ENCODE measurements around the gene SEMA3A. TPM values are rescaled to one million over a fixed set of nuclear protein-coding genes. Genes with fewer than 3 reads are reported as not detected.
"Not testable (repeated sequence)": the region's sequence is repeated elsewhere in the genome, so short reads cannot be mapped to it uniquely, and the experiment has no call there.

SEMA3A gene
- total RNA-seq, 2 donors from 2014 or later = not detected

DNA sequence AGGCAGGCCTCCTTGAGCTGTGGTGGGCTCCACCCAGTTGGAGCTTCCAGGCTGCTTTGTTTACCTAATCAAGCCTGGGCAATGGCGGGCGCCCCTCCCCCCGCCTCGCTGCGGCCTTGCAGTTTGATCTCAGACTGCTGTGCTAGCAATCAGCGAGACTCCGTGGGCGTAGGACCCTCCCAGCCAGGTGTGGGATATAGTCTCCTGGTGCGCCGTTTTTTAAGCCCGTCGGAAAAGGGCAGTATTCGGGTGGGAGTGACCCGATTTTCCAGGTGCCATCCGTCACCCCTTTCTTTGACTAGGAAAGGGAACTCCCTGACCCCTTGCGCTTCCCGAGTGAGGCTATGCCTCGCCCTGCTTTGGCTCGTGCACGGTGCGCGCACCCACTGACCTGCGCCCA is 139.4 kb downstream of the SEMA3A start:
- not testable (repeated sequence) for ATAC-seq, H3K4me1 Mint-ChIP-seq

DNA sequence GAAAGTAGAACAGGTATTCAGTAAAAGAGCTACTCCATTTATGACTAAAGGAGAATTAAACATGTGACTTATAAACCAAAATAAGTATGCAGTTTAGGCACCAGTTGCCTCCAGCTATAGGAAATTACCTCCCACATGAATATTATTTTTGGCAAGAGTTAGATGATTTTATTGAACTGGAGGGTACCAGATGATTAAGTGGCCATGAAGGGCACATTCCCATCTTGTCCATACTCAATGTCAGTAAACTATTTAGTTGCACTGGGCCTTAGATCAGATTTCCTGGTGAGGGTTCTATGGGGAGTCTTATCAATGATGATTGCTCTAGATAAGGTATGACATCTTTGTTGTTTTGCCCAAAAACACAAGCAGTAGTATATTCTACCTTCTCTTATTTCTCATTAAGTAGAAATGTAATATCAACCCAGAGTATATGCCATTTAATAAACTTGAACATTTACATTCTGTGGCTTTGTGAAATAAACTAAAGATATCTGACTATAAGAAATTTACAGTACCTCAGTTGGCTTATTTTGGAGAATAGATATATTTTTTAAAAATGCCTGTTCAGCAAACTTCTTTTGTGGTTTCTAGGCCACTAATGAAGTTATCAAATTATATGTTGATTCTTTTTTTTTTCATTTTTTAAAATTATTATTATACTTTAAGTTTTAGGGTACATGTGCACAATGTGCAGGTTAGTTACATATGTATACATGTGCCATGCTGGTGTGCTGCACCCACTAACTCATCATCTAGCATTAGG is 145.3 kb downstream of the SEMA3A start:
- Mint-ChIP-seq H3K4me1 (no peaks in the 10 kb centered on the region), H3K27me3 (no peaks in the 10 kb centered on the region), H3K36me3 (ENCODE audit: low read depth) (no peaks in the 10 kb centered on the region), H3K27ac (no peak overlapping the region), H3K4me3 (no peak overlapping the region)
- no peaks in the 10 kb centered on the region for H3K9me3 ChIP-seq (ENCODE audit: control insufficient read depth, low read length, poor library complexity, severe bottlenecking)
- DNase-seq (no peak), ATAC-seq (no peak)

More for the DNA sequence above, 139.4 kb downstream of the SEMA3A start:
- not testable (repeated sequence) for H3K27ac Mint-ChIP-seq; H3K27me3 Mint-ChIP-seq; H3K36me3 Mint-ChIP-seq (ENCODE audit: low read depth); H3K9me3 ChIP-seq (ENCODE audit: control insufficient read depth, low read length, poor library complexity, severe bottlenecking); H3K4me3 Mint-ChIP-seq; DNase-seq

DNA sequence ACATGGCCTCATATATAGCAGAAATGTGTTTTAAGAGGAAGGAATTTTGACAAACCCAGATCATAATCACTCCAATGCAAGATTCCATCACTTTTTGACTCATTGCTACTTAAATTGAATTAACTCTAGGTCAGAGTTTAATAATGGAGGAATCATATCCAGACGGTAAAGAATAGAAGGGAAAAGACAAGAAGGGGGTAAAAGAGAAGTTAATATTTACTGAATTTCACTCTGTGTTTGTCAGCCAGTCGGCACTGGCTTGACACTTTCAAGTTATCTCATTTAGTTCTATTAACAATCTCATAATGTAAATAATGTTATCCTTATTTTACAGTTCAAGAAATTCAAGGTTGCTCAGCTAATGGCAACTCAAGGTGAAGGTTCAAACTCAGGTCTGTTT is 147.5 kb downstream of the SEMA3A start:
- Mint-ChIP-seq H3K27ac (no peak overlapping the region), H3K4me3 (no peak overlapping the region), H3K36me3 (ENCODE audit: low read depth) (no peaks in the 10 kb centered on the region), H3K27me3 (no peaks in the 10 kb centered on the region), H3K4me1 (no peaks in the 10 kb centered on the region)
- ATAC-seq = no peak
- no peak for DNase-seq
- no peaks in the 10 kb centered on the region for H3K9me3 ChIP-seq (ENCODE audit: control insufficient read depth, low read length, poor library complexity, severe bottlenecking)

DNA sequence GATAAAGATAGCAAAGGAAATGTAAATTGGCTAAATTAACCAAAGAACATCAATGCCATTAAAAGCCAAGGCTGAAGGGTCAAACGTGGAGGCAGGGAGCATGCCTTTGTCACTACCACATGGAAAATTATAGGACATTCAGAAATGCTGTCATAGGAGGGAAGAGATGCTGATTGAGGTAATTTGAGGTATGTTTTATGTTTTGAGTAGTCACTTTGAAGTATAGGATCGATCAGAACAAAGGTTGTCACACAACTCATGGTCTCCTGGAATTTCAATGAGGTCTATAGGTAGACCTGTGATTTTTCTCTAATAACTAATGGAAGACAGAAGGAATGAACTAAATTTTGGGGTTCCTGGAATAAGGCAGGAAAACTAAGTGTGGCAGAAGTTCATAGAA is 149.8 kb downstream of the SEMA3A start:
- ATAC-seq (no peak), DNase-seq (no peak)
- H3K27me3 Mint-ChIP-seq = no peaks in the 10 kb centered on the region
- H3K4me1 Mint-ChIP-seq = no peaks in the 10 kb centered on the region
- H3K4me3 Mint-ChIP-seq = no peak overlapping the region
- H3K36me3 Mint-ChIP-seq (ENCODE audit: low read depth) = no peaks in the 10 kb centered on the region
- no peak overlapping the region for H3K27ac Mint-ChIP-seq
- H3K9me3 ChIP-seq (ENCODE audit: control insufficient read depth, low read length, poor library complexity, severe bottlenecking) = no peaks in the 10 kb centered on the region

DNA sequence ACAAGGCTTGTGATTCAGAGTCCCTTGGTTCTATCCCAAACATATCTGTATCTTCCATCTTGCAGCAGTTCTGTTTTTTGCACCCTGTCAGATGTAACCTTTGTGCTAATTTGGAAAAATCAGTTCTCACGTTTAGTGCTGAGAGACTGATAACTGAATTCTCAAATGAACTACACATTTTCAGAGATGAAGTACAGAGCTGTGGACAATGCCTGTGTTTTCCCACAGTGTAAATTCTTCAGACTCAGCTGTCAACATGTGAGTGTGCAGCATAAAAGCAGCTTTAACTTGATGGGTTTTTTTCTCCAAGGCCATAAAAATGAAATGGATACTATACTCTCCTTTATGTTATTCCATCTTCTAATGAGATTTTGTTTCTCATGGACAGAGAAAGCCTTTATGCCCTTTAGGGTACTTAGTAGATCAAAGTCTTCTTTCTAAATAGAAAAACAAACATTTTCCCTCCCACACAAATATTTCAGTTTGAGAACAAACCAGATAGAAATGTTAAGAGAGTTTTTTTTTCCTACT is 150.9 kb downstream of the SEMA3A start:
- no peaks in the 10 kb centered on the region for H3K9me3 ChIP-seq (ENCODE audit: control insufficient read depth, low read length, poor library complexity, severe bottlenecking)
- H3K36me3 Mint-ChIP-seq (ENCODE audit: low read depth) = no peaks in the 10 kb centered on the region
- no peak for ATAC-seq
- no peak overlapping the region for H3K27ac Mint-ChIP-seq
- no peaks in the 10 kb centered on the region for H3K27me3 Mint-ChIP-seq
- no peaks in the 10 kb centered on the region for H3K4me1 Mint-ChIP-seq
- no peak overlapping the region for H3K4me3 Mint-ChIP-seq
- DNase-seq = no peak

DNA sequence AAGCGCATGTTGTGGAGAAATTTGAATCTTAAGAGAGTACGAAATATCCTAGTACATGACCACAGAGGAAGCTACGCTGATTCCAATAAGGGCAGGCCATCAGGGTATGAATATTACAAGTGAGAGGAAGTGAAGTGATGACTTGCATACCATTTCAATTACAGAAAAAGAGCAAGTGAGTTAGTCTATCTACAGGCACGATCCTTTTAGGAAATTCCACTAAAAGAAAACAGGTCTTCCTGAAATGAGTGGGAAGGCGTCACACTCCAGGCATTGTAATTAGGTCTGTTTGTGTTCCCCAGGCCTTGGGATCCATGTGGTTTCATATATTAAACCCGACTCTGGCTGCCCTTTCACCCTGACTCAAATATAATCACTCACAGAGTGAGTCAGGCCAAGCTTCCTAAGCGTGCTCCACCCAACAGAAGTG is 152.5 kb downstream of the SEMA3A start:
- DNase-seq (no peak), ATAC-seq (no peak)
- no peaks in the 10 kb centered on the region for H3K27me3 Mint-ChIP-seq
- H3K27ac Mint-ChIP-seq = no peak overlapping the region
- no peaks in the 10 kb centered on the region for H3K4me1 Mint-ChIP-seq
- H3K9me3 ChIP-seq (ENCODE audit: control insufficient read depth, low read length, poor library complexity, severe bottlenecking) = no peaks in the 10 kb centered on the region
- H3K4me3 Mint-ChIP-seq = no peak overlapping the region
- H3K36me3 Mint-ChIP-seq (ENCODE audit: low read depth) = no peaks in the 10 kb centered on the region

DNA sequence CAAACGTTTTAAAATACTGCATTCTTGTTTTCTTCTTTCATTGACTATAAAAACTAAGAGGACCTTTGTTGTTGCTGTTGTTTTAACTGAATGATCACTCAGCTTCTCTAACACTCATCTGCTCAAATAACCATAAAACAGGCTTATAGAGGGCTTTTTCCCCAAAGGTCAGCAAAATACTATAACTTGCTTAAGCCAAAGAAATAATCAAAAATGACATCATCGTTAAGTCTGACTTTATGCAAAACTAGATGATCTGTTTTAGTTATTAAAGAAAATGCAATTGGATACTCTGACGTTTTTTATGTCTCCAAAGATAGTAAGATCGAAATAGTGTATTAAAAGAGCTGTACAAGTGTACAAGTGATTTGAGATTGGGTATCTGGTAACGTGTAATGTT is 152.9 kb downstream of the SEMA3A start:
- Mint-ChIP-seq H3K27ac (no peak overlapping the region), H3K4me3 (no peak overlapping the region), H3K36me3 (ENCODE audit: low read depth) (no peaks in the 10 kb centered on the region), H3K4me1 (no peaks in the 10 kb centered on the region), H3K27me3 (no peaks in the 10 kb centered on the region)
- DNase-seq = no peak
- ATAC-seq = no peak
- no peaks in the 10 kb centered on the region for H3K9me3 ChIP-seq (ENCODE audit: control insufficient read depth, low read length, poor library complexity, severe bottlenecking)

DNA sequence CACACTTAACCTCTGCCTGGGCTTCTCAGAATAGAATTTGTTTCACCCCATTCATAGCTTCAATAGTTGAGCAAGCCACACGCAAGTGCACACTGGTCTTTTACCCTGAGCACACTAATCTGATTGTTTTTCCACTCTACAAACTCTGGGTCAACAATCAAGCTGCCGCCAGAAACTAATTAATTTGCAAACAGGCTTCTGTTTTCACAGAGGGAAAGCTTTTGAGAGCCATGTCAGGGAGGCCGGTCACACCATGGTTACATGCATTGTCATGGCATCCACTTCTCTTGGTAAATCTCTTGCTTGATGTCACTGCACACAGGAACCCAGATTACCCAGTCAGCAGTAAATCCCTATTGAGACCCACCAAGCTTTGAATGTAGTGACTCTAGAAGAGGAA is 154.2 kb downstream of the SEMA3A start:
- Mint-ChIP-seq H3K36me3 (ENCODE audit: low read depth) (no peaks in the 10 kb centered on the region), H3K27me3 (no peaks in the 10 kb centered on the region), H3K27ac (no peak overlapping the region), H3K4me3 (no peak overlapping the region), H3K4me1 (no peaks in the 10 kb centered on the region)
- DNase-seq = no peak
- H3K9me3 ChIP-seq (ENCODE audit: control insufficient read depth, low read length, poor library complexity, severe bottlenecking) = no peaks in the 10 kb centered on the region
- ATAC-seq = no peak

DNA sequence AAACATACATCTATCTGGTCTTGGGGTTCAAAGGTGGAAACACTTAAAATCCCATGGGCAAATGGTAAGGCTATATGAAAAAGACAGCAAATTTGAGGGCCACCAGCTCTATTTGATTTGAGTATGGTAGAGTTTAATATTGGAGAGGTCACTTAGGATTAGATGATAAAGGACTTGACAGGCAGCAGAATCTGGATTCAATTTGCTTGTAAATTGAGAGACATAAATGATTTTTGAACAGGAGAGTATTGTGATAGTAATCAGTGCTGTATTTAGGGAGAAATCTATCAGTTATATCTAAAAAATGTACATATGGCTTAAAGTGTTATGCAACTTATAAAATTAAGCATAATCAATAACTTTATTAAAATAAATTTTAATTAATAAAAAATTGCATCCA is 155.2 kb downstream of the SEMA3A start:
- H3K9me3 ChIP-seq (ENCODE audit: control insufficient read depth, low read length, poor library complexity, severe bottlenecking) = no peaks in the 10 kb centered on the region
- H3K4me3 Mint-ChIP-seq = no peak overlapping the region
- ATAC-seq (no peak), DNase-seq (no peak)
- no peak overlapping the region for H3K27ac Mint-ChIP-seq
- no peaks in the 10 kb centered on the region for H3K4me1 Mint-ChIP-seq
- H3K27me3 Mint-ChIP-seq = no peaks in the 10 kb centered on the region
- no peaks in the 10 kb centered on the region for H3K36me3 Mint-ChIP-seq (ENCODE audit: low read depth)

DNA sequence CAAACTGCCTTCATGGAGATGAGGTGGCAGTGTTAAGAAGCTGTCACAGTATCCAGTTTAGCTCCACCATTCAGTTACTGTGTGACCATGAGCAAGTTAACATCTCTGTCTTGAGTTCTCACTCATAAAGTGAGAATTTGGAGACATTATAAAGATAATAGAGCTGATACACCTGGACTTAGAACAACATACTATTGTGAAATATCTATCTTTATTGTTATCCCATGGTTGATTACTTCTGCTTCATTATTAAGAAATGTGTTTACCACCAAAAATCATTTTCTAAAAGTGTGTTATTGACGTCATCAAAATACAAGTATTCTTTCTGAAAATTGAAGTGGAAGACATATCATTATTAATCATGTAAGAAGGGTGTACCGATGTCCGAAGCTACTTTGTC is 166.9 kb downstream of the SEMA3A start:
- no peak for ATAC-seq
- no peak for DNase-seq

DNA sequence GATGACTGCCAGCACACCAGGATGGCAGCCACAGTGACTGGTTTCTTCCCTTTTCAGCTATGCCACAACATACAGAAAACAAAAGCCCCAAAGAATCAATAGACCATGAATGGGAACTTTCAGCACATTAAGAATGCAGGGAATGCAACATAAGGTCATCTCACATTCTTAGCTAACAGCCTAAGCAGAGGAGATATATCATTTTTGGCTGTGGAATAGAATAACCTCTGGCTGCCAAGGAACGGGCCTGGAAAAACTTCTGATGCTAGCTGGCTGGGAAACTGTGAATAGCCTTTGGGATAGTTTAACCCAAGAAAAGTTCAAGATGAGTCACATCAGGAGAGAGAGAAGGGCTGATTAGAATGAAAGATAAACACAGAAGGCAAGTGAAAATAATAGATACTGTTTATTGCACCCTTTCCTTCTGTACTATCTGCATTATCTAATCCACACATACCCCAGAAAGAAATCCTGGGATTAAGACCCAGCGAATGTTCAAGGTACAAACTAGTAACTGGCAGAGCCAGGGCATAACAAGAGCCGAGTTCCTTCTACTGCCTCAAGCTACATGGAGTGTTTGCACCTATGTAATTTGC is 169.2 kb downstream of the SEMA3A start:
- H3K4me1 Mint-ChIP-seq = no peaks in the 10 kb centered on the region
- H3K27ac Mint-ChIP-seq = no peak overlapping the region
- DNase-seq (no peak), ATAC-seq (no peak)
- H3K36me3 Mint-ChIP-seq (ENCODE audit: low read depth) = no peaks in the 10 kb centered on the region
- no peak overlapping the region for H3K4me3 Mint-ChIP-seq
- H3K27me3 Mint-ChIP-seq = no peaks in the 10 kb centered on the region
- no peaks in the 10 kb centered on the region for H3K9me3 ChIP-seq (ENCODE audit: control insufficient read depth, low read length, poor library complexity, severe bottlenecking)

More for the DNA sequence above, 166.9 kb downstream of the SEMA3A start:
- no peaks in the 10 kb centered on the region for H3K4me1 Mint-ChIP-seq
- no peak overlapping the region for H3K27ac Mint-ChIP-seq
- H3K9me3 ChIP-seq (ENCODE audit: control insufficient read depth, low read length, poor library complexity, severe bottlenecking) = no peaks in the 10 kb centered on the region
- no peak overlapping the region for H3K4me3 Mint-ChIP-seq
- no peaks in the 10 kb centered on the region for H3K36me3 Mint-ChIP-seq (ENCODE audit: low read depth)
- H3K27me3 Mint-ChIP-seq = no peaks in the 10 kb centered on the region

DNA sequence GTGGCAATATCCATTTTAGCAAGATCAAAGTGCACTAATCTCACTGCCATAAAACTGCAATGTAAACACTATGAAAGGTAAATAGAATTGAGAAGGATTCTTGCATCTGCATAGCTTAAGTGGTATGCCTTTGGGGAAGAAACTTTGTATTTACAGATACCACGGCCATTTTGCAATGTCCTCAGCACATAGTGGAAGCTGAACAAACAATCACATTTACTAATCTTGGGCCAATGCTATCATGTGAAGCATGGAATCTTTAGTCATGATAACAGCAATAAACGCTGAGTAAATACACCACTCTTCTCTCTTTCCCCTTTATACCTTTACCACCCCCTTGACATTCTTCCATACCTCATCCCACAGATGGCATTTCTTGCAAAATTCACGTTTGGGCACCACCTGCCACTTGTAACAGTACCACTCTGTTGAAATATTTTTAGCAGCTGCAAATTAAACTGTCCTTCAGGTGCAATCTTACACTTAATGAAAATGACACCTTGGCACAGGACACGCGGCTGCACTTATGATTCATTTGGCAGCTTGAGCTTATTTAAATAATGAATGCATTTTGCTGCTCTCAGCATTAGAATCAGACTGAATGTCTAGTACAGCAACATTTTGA is 171.8 kb downstream of the SEMA3A start:
- H3K9me3 ChIP-seq (ENCODE audit: control insufficient read depth, low read length, poor library complexity, severe bottlenecking) = no peaks in the 10 kb centered on the region
- Mint-ChIP-seq H3K36me3 (ENCODE audit: low read depth) (no peaks in the 10 kb centered on the region), H3K27ac (no peak overlapping the region), H3K4me3 (no peak overlapping the region), H3K27me3 (no peaks in the 10 kb centered on the region), H3K4me1 (no peaks in the 10 kb centered on the region)
- DNase-seq (no peak), ATAC-seq (no peak)

DNA sequence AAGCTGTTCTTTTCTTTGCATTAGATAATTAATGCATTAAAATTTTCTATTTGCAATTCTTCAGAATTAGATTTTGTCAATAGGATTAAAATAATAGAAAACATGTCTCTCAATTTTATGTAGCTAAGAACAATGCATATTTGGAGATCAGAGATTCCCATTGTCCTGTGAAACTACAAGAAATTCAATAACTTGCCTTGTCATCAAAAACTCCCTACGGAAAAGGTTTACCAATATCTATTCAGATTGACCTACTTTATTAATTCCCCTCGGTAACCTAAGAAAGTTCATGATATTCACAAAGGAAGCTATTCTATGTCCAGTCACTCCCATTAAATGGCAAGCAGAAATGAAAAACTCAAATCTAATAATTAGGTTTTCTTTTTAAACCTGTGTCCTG is 172.6 kb downstream of the SEMA3A start:
- Mint-ChIP-seq H3K4me3 (no peak overlapping the region), H3K4me1 (no peaks in the 10 kb centered on the region), H3K36me3 (ENCODE audit: low read depth) (no peaks in the 10 kb centered on the region), H3K27me3 (no peaks in the 10 kb centered on the region), H3K27ac (no peak overlapping the region)
- DNase-seq (no peak), ATAC-seq (no peak)
- H3K9me3 ChIP-seq (ENCODE audit: control insufficient read depth, low read length, poor library complexity, severe bottlenecking) = peaks cover 1% of the 10 kb centered on the region

Measured in T-helper 17 cell (primary cell).